ENCODE results near the gene KIF21B. TPM values are rescaled to one million over a fixed set of nuclear protein-coding genes. Genes with fewer than 3 reads are reported as not detected.

Gene KIF21B
- total RNA-seq, 1 experiment from 2014 or later, result 0.60 TPM

GRCh38 chr1:201065686-201066085, 42.2 kb upstream of the KIF21B start:
- no peaks in the 10 kb centered on the region for H3K9me3 ChIP-seq (ENCODE audit: low read depth, low read length, poor library complexity, severe bottlenecking)
- no peak overlapping the region for H3K27ac ChIP-seq (ENCODE audit: low read depth, low read length, poor library complexity, severe bottlenecking)
- H3K27me3 ChIP-seq (replicated peaks; ENCODE audit: insufficient read depth, low read depth, low read length, poor library complexity), result no peaks in the 10 kb centered on the region
- no TSS peak for BruUV-seq (replicated peaks)
- no peaks in the 10 kb centered on the region for H3K4me1 ChIP-seq (ENCODE audit: insufficient read depth, low read length, poor library complexity, severe bottlenecking)
- H3K4me3 ChIP-seq (ENCODE audit: low read depth, low read length, poor library complexity, severe bottlenecking), result no peak overlapping the region
- POLR2A ChIA-PET (ENCODE audit: low non-redundant PET), result no interaction called here
- CTCF ChIA-PET, result no interaction called here
- no peak for TF ChIP-seq CTCF (conservative IDR thresholded peaks at IDR 0.05; ENCODE audit: low read depth, low read length)
- TF ChIP-seq EZH2 (IDR thresholded peaks at IDR 0.05; ENCODE audit: borderline replicate concordance, low read depth, low read length, poor library complexity, severe bottlenecking), result no peak
- intact Hi-C loops (cut with micrococcal nuclease; ENCODE audit: unreplicated experiment), result no loop called here
- H3K36me3 ChIP-seq (ENCODE audit: insufficient read depth, low read length, poor library complexity, severe bottlenecking), result no peaks in the 10 kb centered on the region
- no peak for DNase-seq (ENCODE audit: low spot score)

- Histone ChIP-seq H3K27me3 (replicated peaks; ENCODE audit: insufficient read depth, low read depth, low read length, poor library complexity) (no peaks in the 10 kb centered on the region), H3K9me3 (ENCODE audit: low read depth, low read length, poor library complexity, severe bottlenecking) (no peaks in the 10 kb centered on the region), H3K4me1 (ENCODE audit: insufficient read depth, low read length, poor library complexity, severe bottlenecking) (no peaks in the 10 kb centered on the region), H3K4me3 (ENCODE audit: low read depth, low read length, poor library complexity, severe bottlenecking) (no peak overlapping the region), H3K27ac (ENCODE audit: low read depth, low read length, poor library complexity, severe bottlenecking) (no peak overlapping the region), H3K36me3 (ENCODE audit: insufficient read depth, low read length, poor library complexity, severe bottlenecking) (no peaks in the 10 kb centered on the region)
- ChIA-PET POLR2A (ENCODE audit: low non-redundant PET) (no interaction called here), CTCF (no interaction called here)
- BruUV-seq (replicated peaks), result no TSS peak
- TF ChIP-seq EZH2 (IDR thresholded peaks at IDR 0.05; ENCODE audit: borderline replicate concordance, low read depth, low read length, poor library complexity, severe bottlenecking), result no peak
- TF ChIP-seq CTCF (conservative IDR thresholded peaks at IDR 0.05; ENCODE audit: low read depth, low read length), result no peak
- DNase-seq (ENCODE audit: low spot score), result no peak
- intact Hi-C loops (cut with micrococcal nuclease; ENCODE audit: unreplicated experiment), result no loop called here
Measured at GRCh38 chr1:201064806-201065205, 41.3 kb upstream of the KIF21B start.

- H3K4me1 ChIP-seq (ENCODE audit: insufficient read depth, low read length, poor library complexity, severe bottlenecking), result no peaks in the 10 kb centered on the region
- no peak for TF ChIP-seq EZH2 (IDR thresholded peaks at IDR 0.05; ENCODE audit: borderline replicate concordance, low read depth, low read length, poor library complexity, severe bottlenecking)
- TF ChIP-seq CTCF (conservative IDR thresholded peaks at IDR 0.05; ENCODE audit: low read depth, low read length), result no peak
- BruUV-seq (replicated peaks), result no TSS peak
- intact Hi-C loops (cut with micrococcal nuclease; ENCODE audit: unreplicated experiment), result no loop called here
- H3K27ac ChIP-seq (ENCODE audit: low read depth, low read length, poor library complexity, severe bottlenecking), result no peak overlapping the region
- ChIA-PET CTCF (no interaction called here), POLR2A (ENCODE audit: low non-redundant PET) (no interaction called here)
- no peak overlapping the region for H3K4me3 ChIP-seq (ENCODE audit: low read depth, low read length, poor library complexity, severe bottlenecking)
- H3K27me3 ChIP-seq (replicated peaks; ENCODE audit: insufficient read depth, low read depth, low read length, poor library complexity), result no peaks in the 10 kb centered on the region
- H3K36me3 ChIP-seq (ENCODE audit: insufficient read depth, low read length, poor library complexity, severe bottlenecking), result no peaks in the 10 kb centered on the region
- no peaks in the 10 kb centered on the region for H3K9me3 ChIP-seq (ENCODE audit: low read depth, low read length, poor library complexity, severe bottlenecking)
- DNase-seq (ENCODE audit: low spot score), result no peak
Measured at GRCh38 chr1:201063145-201063544, 39.6 kb upstream of the KIF21B start.

Data from A673 (cell line).